MCF 10A (cell line): ENCODE measurements around the gene MN1. TPM values are rescaled to one million over a fixed set of nuclear protein-coding genes. Genes with fewer than 3 reads are reported as not detected.

Source experiments
- BruUV-seq: library from RNA; stranded (reverse); fragments of 400-500 nt; replicated peaks from 2 replicates; lab custom pipeline; 2021; lab: Mats Ljungman, UMichigan
- CTCF ChIA-PET: fragments of 300-600 bp; sonication (Branson Sonifier 250); formaldehyde crosslinking; extraction: SDS; loops from one replicate; lab custom pipeline; 2021; ENCODE audit warnings: antibody characterized with exemption, inconsistent platforms; lab: Yijun Ruan, JAX
- POLR2A ChIA-PET: fragments of 300-600, 350-650 bp; sonication (Branson Sonifier 250); formaldehyde crosslinking; extraction: SDS; loops from one replicate; lab custom pipeline; 2020; ENCODE audit warnings: antibody characterized with exemption, inconsistent platforms; lab: Yijun Ruan, JAX
- DNase-seq: peaks from one replicate; pipeline ENCODE4 v3.0.0-alpha.2; 2018; ENCODE audit not compliant: unreplicated experiment
- H3K27ac Mint-ChIP-seq: one replicate; pipeline ENCODE4 v1.8.0; 2022; ENCODE audit warnings: mild to moderate bottlenecking, low read depth, mixed read lengths; ENCODE audit not compliant: unreplicated experiment
- H3K27me3 Mint-ChIP-seq: one replicate; pipeline ENCODE4 v1.8.0; 2022; ENCODE audit warnings: mixed read lengths; ENCODE audit not compliant: insufficient read depth, unreplicated experiment
- H3K36me3 Mint-ChIP-seq: one replicate; pipeline ENCODE4 v1.8.0; 2022; ENCODE audit warnings: mild to moderate bottlenecking, moderate library complexity, mixed read lengths; ENCODE audit not compliant: insufficient read depth, unreplicated experiment
- H3K4me1 Mint-ChIP-seq: one replicate; pipeline ENCODE4 v1.8.0; 2022; ENCODE audit warnings: mixed read lengths; ENCODE audit not compliant: insufficient read depth, unreplicated experiment
- H3K4me3 Mint-ChIP-seq: one replicate; pipeline ENCODE4 v1.8.0; 2022; ENCODE audit warnings: mild to moderate bottlenecking, moderate library complexity, mixed read lengths; ENCODE audit not compliant: unreplicated experiment
- H3K9me3 Mint-ChIP-seq: one replicate; pipeline ENCODE4 v1.8.0; 2022; ENCODE audit warnings: mixed read lengths; ENCODE audit not compliant: unreplicated experiment
- intact Hi-C: fragments of 100-400 bp; cut with micrococcal nuclease; formaldehyde crosslinking; loops from 2 replicates; pipeline ENCODE4 v1.14.1; 2022
- total RNA-seq: library from RNA; stranded (reverse); gene quantifications from 2 replicates; pipeline ENCODE4 v1.2.3, GENCODE V29; 2022
- TF ChIP-seq, protein P1 (sequence below): fragments of 200-600 bp; IDR thresholded peaks from one replicate; pipeline ENCODE4 v1.8.0; 2022; ENCODE audit warnings: antibody characterized with exemption, mild to moderate bottlenecking; ENCODE audit not compliant: unreplicated experiment

The MN1 gene
- total RNA-seq, 1 experiment from 2014 or later: 3.9 TPM

DNA sequence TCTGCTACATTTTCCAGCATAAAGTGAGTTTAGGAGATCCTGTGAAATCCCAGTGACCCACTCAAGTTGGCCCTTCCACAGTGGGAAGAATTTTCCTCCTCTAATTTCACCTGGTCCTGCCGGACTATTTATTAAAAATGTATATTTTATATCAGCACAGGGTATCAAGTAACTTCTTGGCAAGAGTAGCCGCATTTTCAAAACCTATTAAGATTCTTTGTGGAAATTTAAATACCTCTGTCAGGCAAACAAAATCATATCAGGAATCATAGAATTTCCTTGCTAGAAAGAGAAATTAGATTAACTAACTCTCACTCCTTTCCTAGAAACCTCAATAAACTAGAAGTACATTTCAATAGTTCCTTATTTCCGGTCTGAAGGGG lies 9.7 kb downstream of the MN1 start:
- intact Hi-C loops: no loop called here
- TF ChIP-seq, protein P1, sequence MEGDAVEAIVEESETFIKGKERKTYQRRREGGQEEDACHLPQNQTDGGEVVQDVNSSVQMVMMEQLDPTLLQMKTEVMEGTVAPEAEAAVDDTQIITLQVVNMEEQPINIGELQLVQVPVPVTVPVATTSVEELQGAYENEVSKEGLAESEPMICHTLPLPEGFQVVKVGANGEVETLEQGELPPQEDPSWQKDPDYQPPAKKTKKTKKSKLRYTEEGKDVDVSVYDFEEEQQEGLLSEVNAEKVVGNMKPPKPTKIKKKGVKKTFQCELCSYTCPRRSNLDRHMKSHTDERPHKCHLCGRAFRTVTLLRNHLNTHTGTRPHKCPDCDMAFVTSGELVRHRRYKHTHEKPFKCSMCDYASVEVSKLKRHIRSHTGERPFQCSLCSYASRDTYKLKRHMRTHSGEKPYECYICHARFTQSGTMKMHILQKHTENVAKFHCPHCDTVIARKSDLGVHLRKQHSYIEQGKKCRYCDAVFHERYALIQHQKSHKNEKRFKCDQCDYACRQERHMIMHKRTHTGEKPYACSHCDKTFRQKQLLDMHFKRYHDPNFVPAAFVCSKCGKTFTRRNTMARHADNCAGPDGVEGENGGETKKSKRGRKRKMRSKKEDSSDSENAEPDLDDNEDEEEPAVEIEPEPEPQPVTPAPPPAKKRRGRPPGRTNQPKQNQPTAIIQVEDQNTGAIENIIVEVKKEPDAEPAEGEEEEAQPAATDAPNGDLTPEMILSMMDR: no peak
- Mint-ChIP-seq H3K27me3 (no peaks in the 10 kb centered on the region), H3K4me3 (no peak overlapping the region), H3K9me3 (no peaks in the 10 kb centered on the region), H3K27ac (no peak overlapping the region), H3K4me1 (peaks cover 19% of the 10 kb centered on the region), H3K36me3 (peaks cover 5% of the 10 kb centered on the region)
- POLR2A ChIA-PET: no interaction called here
- no peak for DNase-seq
- CTCF ChIA-PET: no interaction called here
- BruUV-seq: no TSS peak

DNA sequence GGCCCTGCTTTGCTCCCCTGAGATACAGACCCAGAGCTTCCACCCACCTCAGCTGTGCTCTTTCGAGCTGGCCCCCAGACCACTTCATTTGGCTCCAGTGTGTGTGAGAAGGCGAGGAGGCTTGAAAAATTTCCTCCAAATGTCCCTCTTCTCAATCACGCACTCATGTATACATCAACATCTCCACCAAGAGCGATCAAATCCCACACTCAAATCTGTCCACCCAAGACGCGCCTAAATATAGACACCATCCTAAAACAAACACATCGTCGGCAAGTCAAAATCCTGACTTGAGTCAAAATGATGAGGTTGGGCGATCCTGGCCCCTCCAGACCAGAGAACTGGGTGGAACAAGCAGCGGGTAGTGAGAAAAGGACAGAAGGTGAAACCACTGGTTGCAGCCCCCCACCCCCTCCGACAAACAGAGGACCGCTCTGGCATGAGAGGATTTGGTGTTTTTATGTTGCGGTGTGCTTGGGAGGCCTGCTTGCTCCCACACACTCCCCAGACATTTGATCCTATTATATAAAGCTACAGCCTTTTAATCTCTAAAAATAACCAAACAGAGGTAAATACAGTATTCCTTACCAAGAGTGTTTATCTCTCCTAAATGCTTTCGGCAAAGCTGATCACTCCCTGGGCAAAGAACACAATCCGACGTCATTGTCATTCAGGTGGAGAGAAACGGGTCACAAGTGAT lies 10.2 kb downstream of the MN1 start:
- CTCF ChIA-PET: no interaction called here
- peaks cover 18% of the 10 kb centered on the region for H3K4me1 Mint-ChIP-seq
- H3K27me3 Mint-ChIP-seq: no peaks in the 10 kb centered on the region
- no peak for DNase-seq
- H3K4me3 Mint-ChIP-seq: no peak overlapping the region
- no TSS peak for BruUV-seq
- H3K9me3 Mint-ChIP-seq: no peaks in the 10 kb centered on the region
- POLR2A ChIA-PET: no interaction called here
- TF ChIP-seq, protein P1: no peak
- intact Hi-C loops: no loop called here
- H3K36me3 Mint-ChIP-seq: peaks cover 5% of the 10 kb centered on the region
- H3K27ac Mint-ChIP-seq: no peak overlapping the region

DNA sequence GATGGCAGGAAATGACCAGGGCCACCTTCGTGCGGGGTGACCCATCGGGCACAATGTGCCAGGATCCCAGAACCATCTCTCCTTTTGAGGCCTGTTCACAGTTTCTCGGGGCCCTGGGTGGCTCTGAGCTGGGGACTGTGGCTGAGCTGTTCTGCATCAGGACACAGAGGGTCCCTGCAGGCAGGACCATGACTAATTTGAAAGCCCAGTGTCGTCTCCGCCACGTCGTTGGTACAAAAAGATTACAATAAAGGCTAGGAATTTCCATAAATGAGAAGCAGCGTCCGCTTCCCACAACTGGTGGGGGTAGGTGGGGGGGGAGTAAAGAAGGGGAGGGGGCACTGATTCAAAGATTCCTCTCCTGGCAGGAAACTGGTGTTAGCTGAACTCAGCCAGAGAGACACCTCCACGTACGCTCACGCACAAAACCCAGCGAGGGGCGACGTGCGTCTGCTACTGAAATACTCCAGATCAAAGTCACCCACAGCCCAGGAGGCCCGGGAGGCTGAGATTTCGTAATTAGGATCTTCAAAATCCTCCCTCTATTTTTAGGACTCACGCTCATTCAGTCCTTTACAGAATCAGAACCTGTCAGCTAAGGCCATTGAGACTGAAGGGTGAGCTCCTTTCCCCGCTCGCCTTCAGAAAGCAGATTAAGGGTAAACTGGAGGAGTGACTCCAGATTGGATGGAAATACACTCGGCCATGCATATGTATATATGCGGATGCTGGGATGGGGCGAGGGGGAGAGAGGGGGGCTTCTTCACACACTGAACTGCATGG lies 11.0 kb downstream of the MN1 start:
- Mint-ChIP-seq H3K36me3 (peaks cover 5% of the 10 kb centered on the region), H3K27ac (no peak overlapping the region), H3K4me3 (no peak overlapping the region), H3K27me3 (no peaks in the 10 kb centered on the region), H3K9me3 (no peaks in the 10 kb centered on the region), H3K4me1 (peaks cover 11% of the 10 kb centered on the region)
- TF ChIP-seq, protein P1: no peak
- ChIA-PET POLR2A (no interaction called here), CTCF (no interaction called here)
- no peak for DNase-seq
- BruUV-seq: no TSS peak
- intact Hi-C loops: no loop called here

DNA sequence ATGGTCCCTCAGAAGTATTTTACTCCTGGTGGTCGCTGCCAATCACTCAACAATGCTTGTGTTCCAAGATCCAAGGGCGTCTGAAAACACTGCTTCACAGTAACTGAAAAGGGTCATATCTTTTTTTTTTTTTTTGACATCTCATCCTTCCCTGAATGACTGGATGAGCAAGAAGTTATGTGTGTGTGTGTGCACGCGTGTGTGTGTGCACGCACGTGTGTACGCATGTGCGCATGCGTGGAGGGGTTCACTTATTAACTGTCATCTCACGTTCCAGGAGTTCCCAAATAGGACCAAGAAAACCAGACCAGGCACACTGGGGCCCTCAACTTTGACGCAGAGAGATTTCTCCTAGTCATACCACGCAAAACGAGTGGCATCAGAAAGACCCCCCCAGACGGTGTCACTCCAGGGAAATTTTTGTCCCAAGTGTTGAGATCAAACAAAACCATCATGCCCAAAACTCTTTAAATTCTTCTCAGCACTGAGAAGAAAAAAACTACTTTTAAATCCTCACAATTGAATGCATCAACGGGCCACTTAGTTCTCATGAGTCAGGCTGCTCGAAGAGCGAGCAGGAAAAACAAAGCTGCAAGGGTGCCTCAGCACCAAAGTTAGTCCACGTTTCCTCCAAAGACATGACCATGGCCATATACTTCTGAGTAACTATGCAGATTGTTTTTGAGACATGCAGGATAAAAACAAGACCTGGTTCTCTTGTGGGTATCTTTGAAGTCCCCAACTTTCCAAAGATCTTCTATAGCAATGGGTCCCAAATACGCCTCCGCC lies 12.9 kb downstream of the MN1 start:
- ChIA-PET CTCF (interaction anchor here (0.6 to 0.7 kb wide), 2 partner anchors 52 to 91 kb away, joined by 4 read pairs; no protein-coding TSS in a partner anchor), POLR2A (interaction anchor here (0.6 kb wide), 1 partner anchor 14 kb away, joined by 3 read pairs; no protein-coding TSS in a partner anchor)
- Mint-ChIP-seq H3K36me3 (peaks cover 3% of the 10 kb centered on the region), H3K4me3 (no peak overlapping the region), H3K9me3 (no peaks in the 10 kb centered on the region), H3K27me3 (no peaks in the 10 kb centered on the region), H3K27ac (no peak overlapping the region), H3K4me1 (peaks cover 7% of the 10 kb centered on the region)
- BruUV-seq: no TSS peak
- TF ChIP-seq, protein P1: no peak
- intact Hi-C loops: no loop called here
- no peak for DNase-seq
